Peyer's patch (tissue), 4 donors: ENCODE measurements around the gene SCAMP4. TPM values are rescaled to one million over a fixed set of nuclear protein-coding genes. Genes with fewer than 3 reads are reported as not detected.

Experiments
- DNase-seq, 3 donors: peaks; one replicate each; pipeline ENCODE4 v3.0.0-alpha.2; 2017 to 2019
- H3K27ac ChIP-seq, 4 donors: fragments of 200-600 bp; sonication (generic); one replicate each; pipeline ENCODE4 v1.5.1; 2016 to 2019
- H3K27me3 ChIP-seq, 2 donors: fragments of 200-600 bp; sonication (generic); one replicate each; pipeline ENCODE4 v1.5.1; 2019
- H3K36me3 ChIP-seq, 3 donors: fragments of 200-600 bp; sonication (generic); one replicate each; pipeline ENCODE4 v1.5.1; 2016 to 2019
- H3K4me1 ChIP-seq, 4 donors: fragments of 200-600 bp; sonication (generic); one replicate each; pipeline ENCODE4 v1.5.1; 2016 to 2019
- H3K4me3 ChIP-seq, 4 donors: fragments of 200-600 bp; sonication (generic); 1 replicate in 3 of 4; 2 replicates in 1 of 4; pipeline ENCODE4 v1.5.1; 2016 to 2019; ENCODE audit warnings: mild to moderate bottlenecking in 1 of 4
- H3K9me3 ChIP-seq, 4 donors: fragments of 200-600 bp; sonication (generic); one replicate each; pipeline ENCODE4 v1.5.1; 2016 to 2019; ENCODE audit warnings: mild to moderate bottlenecking in 1 of 4
- POLR2A ChIP-seq, 2 donors: fragments of 450-650 bp; IDR thresholded peaks; one replicate each; pipeline ENCODE4 v1.5.1; 2017; ENCODE audit warnings: antibody characterized with exemption in 2 of 2, mild to moderate bottlenecking in 2 of 2, moderate library complexity in 2 of 2
- total RNA-seq, 4 donors: library from RNA; depleted of rRNA; stranded (reverse); fragments of >200 nt; gene quantifications; one replicate each; pipeline ENCODE4 v1.1.0, GENCODE V29; 2016
- TF ChIP-seq, protein P1 (sequence below), 6 experiments: fragments of 450-650 bp in 4 of 6; fragments of 200-600 bp in 2 of 6; sonication (generic) in 1 of 6; IDR thresholded peaks; one replicate each; pipeline ENCODE4 v1.5.1; 2017 to 2019; ENCODE audit warnings: antibody characterized with exemption in 6 of 6, mild to moderate bottlenecking in 3 of 6, moderate library complexity in 1 of 6

SCAMP4 gene
- total RNA-seq, 4 donors from 2014 or later, result 45.4 to 62.6 (median 57.0) TPM

DNA sequence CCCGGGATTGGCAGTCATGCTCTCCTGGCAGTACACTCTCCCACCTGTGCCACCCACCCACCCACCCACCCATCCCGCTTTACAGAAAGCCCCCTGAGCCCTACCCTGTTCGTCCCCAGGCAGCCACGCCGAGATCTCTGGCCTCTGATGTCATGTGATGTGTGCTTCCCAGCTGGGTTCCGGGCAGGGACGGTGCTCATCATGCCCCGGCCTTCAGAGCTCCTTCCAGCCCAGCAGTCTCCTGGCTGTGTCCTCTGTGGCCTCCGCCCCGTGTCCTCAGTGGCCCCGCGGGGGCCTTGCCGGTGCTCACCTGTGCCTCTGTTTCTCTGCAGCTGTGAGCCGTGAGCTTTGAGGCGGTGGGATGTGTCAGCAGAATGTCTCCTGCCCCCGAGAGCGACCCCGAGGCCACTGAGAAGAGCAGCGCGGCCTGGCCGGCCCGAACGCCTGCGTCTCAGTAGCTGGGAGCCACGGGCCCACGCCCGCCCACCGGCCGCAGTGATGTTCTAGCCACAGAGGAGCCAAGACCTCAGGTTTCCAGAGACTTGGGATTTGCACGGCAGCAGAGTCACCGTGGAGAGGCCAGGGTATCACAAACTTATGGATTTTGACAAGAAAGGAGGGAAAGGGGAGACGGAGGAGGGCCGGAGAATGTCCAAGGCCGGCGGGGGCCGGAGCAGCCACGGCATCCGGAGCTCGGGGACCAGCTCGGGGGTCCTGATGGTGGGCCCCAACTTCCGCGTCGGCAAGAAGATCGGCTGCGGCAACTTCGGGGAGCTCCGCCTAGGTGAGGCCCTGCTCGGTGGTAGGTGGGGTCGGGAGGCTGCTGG is 64.2 kb downstream of the SCAMP4 start:
- Histone ChIP-seq H3K4me3 (no peak overlapping the region), H3K9me3 (no peaks in the 10 kb centered on the region), H3K27me3 (no peaks in the 10 kb centered on the region), H3K4me1 (no peaks in the 10 kb centered on the region), H3K36me3 (peaks cover 0 to 17% (median 0%) of the 10 kb centered on the region in 3 donors), H3K27ac (no peak overlapping the region)
- no peak for DNase-seq
- no peak for TF ChIP-seq POLR2A (IDR thresholded peaks at IDR 0.05)
- TF ChIP-seq, protein P1, sequence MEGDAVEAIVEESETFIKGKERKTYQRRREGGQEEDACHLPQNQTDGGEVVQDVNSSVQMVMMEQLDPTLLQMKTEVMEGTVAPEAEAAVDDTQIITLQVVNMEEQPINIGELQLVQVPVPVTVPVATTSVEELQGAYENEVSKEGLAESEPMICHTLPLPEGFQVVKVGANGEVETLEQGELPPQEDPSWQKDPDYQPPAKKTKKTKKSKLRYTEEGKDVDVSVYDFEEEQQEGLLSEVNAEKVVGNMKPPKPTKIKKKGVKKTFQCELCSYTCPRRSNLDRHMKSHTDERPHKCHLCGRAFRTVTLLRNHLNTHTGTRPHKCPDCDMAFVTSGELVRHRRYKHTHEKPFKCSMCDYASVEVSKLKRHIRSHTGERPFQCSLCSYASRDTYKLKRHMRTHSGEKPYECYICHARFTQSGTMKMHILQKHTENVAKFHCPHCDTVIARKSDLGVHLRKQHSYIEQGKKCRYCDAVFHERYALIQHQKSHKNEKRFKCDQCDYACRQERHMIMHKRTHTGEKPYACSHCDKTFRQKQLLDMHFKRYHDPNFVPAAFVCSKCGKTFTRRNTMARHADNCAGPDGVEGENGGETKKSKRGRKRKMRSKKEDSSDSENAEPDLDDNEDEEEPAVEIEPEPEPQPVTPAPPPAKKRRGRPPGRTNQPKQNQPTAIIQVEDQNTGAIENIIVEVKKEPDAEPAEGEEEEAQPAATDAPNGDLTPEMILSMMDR (IDR thresholded peaks at IDR 0.05), result no peak

DNA sequence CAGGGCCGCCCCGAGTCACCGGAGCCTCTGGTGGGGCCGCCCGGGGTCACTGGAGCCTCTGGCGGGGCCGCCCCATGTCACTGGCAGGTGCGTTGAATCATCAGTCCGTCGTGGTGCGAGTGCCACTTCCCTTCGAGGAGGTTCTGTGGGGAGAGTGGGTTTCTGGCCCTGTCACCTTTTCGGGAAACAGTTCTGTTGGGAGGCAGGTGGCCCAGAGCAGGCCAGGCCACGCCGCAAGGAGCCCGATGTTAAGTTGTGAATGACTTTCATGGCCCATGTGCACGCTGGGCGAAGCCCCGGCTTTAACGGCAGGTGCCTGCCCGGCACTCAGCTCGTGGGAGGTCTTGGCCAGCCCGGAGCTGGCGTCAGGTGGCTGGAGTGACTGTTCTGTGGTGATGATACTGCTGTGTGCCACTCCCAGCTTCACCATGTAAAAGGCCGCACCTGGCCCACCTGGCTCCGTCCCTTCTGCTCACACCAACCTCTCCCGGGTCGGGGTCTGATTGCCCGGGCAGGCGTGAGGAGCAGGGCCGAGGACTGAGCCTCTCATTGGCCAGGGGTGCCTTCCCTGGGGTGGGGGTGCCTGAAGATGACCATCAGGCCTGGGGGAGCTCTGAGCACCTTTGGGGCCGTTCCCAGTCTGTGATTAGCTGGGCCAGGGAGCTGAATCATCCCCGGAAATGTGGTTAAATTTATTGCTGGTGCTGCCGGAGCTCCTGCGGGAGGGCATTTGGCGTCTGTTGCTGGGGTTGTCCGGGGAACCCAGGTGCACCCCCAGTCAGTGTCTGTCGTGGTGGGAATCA is 65.0 kb downstream of the SCAMP4 start:
- Histone ChIP-seq H3K27me3 (no peaks in the 10 kb centered on the region), H3K4me1 (no peaks in the 10 kb centered on the region), H3K4me3 (no peak overlapping the region), H3K36me3 (peaks cover 0 to 25% (median 0%) of the 10 kb centered on the region in 3 donors), H3K9me3 (no peaks in the 10 kb centered on the region), H3K27ac (no peak overlapping the region)
- no peak for DNase-seq
- no peak for TF ChIP-seq POLR2A (IDR thresholded peaks at IDR 0.05)
- TF ChIP-seq, protein P1 (IDR thresholded peaks at IDR 0.05), result no peak

DNA sequence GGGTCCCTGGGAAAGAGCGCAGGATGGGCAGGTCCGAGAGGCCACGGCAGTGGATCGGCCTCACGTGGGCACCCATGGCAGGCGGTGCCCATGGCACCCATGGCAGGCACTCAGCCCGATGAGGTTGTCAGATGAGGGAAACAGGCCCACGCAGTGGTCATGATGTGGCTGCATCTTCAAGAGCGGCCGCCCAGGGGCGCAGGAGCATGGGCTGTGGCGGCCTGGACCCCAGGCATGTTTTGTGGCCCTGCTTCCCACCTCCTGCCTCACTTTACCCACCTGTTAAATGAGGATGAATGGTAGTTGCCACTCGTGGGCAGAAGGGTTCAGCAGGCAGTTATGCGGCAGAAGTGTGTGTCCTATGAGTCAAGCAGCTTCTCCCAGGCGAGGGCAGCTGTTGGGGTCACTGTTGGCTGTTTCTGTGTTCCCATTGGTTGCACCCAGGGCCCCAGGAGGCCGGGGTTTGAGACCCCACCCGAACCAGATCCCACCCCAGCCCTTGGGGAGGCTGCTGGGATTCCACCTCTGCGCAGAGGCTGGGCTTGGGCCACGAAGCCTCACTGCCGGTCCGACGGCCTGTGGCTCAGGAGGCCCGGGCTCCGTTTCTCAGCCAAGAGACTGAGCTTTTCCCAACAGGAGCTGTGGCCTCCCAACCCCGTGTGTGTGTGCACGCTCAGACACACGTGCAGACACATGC is 65.8 kb downstream of the SCAMP4 start:
- TF ChIP-seq, protein P1 (IDR thresholded peaks at IDR 0.05), result no peak
- no peak for TF ChIP-seq POLR2A (IDR thresholded peaks at IDR 0.05)
- peaks cover 0 to 33% (median 0%) of the 10 kb centered on the region in 3 donors for H3K36me3 ChIP-seq

DNA sequence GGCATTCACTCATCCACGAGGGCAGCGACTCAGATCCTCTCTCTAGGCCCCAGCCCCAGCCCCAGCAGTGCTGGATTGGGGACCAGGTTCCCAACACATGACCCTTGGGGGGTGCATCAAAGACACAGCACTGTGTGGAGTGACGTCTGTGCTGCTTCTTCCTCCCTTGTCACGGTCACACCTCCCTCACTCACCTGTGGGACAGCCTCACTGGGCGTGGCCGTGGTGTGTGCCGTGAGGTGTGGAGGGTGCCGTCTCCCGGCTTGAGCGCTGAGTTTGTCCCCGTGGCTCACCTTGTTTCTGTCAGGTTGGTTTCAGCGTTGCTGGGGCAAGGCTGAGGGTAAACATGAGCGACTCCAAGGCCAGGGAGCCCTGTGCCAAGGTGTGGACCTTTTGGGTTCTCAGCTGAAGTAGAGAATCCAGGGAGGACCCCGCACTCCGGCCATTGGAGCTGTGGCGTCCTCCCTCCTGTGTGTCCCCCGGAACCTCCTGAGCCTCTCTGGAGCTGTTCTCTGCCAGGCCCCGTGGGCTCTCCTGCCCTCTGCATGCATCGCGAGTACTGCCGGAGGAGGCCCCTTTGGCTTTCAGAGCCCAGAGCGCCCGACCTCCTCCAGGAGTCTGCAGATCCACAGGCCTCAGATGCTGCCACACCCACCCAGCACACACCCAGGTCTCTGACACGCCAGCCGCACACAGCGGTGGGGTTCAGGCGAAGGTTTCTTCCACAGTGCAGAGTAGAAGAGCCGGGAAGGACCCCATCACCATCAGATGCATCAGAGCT is 69.4 kb downstream of the SCAMP4 start:
- Histone ChIP-seq H3K27ac (no peak overlapping the region), H3K4me3 (no peak overlapping the region), H3K9me3 (no peaks in the 10 kb centered on the region), H3K36me3 (peaks cover 0 to 53% (median 0%) of the 10 kb centered on the region in 3 donors), H3K4me1 (no peaks in the 10 kb centered on the region), H3K27me3 (no peaks in the 10 kb centered on the region)
- no peak for DNase-seq
- TF ChIP-seq, protein P1 (IDR thresholded peaks at IDR 0.05), result no peak
- TF ChIP-seq POLR2A (IDR thresholded peaks at IDR 0.05), result no peak

More for the DNA sequence above, 65.8 kb downstream of the SCAMP4 start:
- DNase-seq, result no peak
- no peaks in the 10 kb centered on the region for H3K27me3 ChIP-seq
- no peaks in the 10 kb centered on the region for H3K4me1 ChIP-seq
- no peaks in the 10 kb centered on the region for H3K9me3 ChIP-seq
- H3K27ac ChIP-seq, result no peak overlapping the region
- H3K4me3 ChIP-seq, result no peak overlapping the region

DNA sequence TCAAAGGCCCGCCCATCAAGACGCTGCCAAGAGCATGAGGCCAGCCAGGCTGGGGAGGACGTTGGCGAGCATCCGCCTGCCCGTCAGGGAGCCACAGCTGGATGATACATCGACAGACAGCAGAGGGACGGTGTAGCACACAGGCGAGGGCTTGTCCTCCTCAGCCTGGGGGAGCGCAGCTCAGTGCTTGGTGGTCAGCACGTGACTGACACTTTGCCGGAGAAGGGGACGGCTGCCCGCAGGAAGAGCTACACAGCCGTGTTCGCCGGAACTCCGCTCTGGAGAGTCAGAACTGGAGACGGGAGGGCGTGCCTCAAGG is 69.9 kb downstream of the SCAMP4 start:
- H3K27me3 ChIP-seq, result no peaks in the 10 kb centered on the region
- H3K4me3 ChIP-seq, result no peak overlapping the region
- H3K36me3 ChIP-seq, result peaks cover 0 to 53% (median 0%) of the 10 kb centered on the region in 3 donors
- no peak for TF ChIP-seq POLR2A (IDR thresholded peaks at IDR 0.05)
- TF ChIP-seq, protein P1 (IDR thresholded peaks at IDR 0.05), result no peak
- H3K4me1 ChIP-seq, result no peaks in the 10 kb centered on the region
- H3K27ac ChIP-seq, result no peak overlapping the region
- no peaks in the 10 kb centered on the region for H3K9me3 ChIP-seq
- no peak for DNase-seq
